A673 (cell line): ENCODE results near the gene CCDC197. TPM values are rescaled to one million over a fixed set of nuclear protein-coding genes. Genes with fewer than 3 reads are reported as not detected.

Experiments
- BruUV-seq: library from RNA; stranded (reverse); fragments of 400-500 nt; replicated peaks from 2 replicates; lab custom pipeline; 2021; lab: Mats Ljungman, UMichigan
- CTCF ChIA-PET: fragments of 300-600 bp; sonication (Branson Sonifier 250); formaldehyde crosslinking; loops from one replicate; lab custom pipeline; 2022; ENCODE audit warnings: antibody characterized with exemption; lab: Charles Lee
- POLR2A ChIA-PET: fragments of 300-600 bp; sonication (Branson Sonifier 250); formaldehyde crosslinking; loops from one replicate; lab custom pipeline; 2022; ENCODE audit warnings: antibody characterized with exemption; ENCODE audit not compliant: low non-redundant PET; lab: Charles Lee
- DNase-seq: peaks from one replicate; pipeline ENCODE4 v3.0.0-alpha.2; 2015; ENCODE audit warnings: low spot score
- H3K27ac ChIP-seq: fragments of 200-600 bp; sonication (generic); 2 replicates; pipeline ENCODE4 v1.5.1; 2016; ENCODE audit warnings: mixed run types, low read depth, mild to moderate bottlenecking, mixed read lengths, antibody characterized with exemption, low read length; ENCODE audit not compliant: poor library complexity, severe bottlenecking
- H3K27me3 ChIP-seq: fragments of 200-600 bp; sonication (generic); replicated peaks from 2 replicates; pipeline ENCODE4 v1.6.1; 2017; ENCODE audit warnings: mixed run types, low read depth, mild to moderate bottlenecking, mixed read lengths, antibody characterized with exemption, low read length; ENCODE audit not compliant: insufficient read depth, poor library complexity
- H3K36me3 ChIP-seq: fragments of 200-600 bp; sonication (generic); 2 replicates; pipeline ENCODE4 v1.6.1; 2016; ENCODE audit warnings: mixed run types, mild to moderate bottlenecking, mixed read lengths, antibody characterized with exemption, low read length; ENCODE audit not compliant: insufficient read depth, poor library complexity, severe bottlenecking
- H3K4me1 ChIP-seq: fragments of 200-600 bp; sonication (generic); 2 replicates; pipeline ENCODE4 v1.6.1; 2017; ENCODE audit warnings: mixed run types, mild to moderate bottlenecking, mixed read lengths, antibody characterized with exemption, low read length; ENCODE audit not compliant: insufficient read depth, poor library complexity, severe bottlenecking
- H3K4me3 ChIP-seq: fragments of 200-600 bp; sonication (generic); 2 replicates; pipeline ENCODE4 v1.5.1; 2016; ENCODE audit warnings: low read depth, mixed run types, mild to moderate bottlenecking, mixed read lengths, low read length; ENCODE audit not compliant: poor library complexity, severe bottlenecking
- H3K9me3 ChIP-seq: fragments of 200-600 bp; sonication (generic); 2 replicates; pipeline ENCODE4 v1.6.1; 2016; ENCODE audit warnings: mixed run types, low read depth, mild to moderate bottlenecking, mixed read lengths, antibody characterized with exemption, low read length; ENCODE audit not compliant: poor library complexity, severe bottlenecking
- CTCF ChIP-seq: fragments of 300-800, 200-600 bp; sonication (generic); conservative IDR thresholded peaks from 2 replicates; pipeline ENCODE4 v1.5.1; 2017; ENCODE audit warnings: low read depth, mild to moderate bottlenecking, antibody characterized with exemption, low read length, moderate library complexity, mixed read lengths
- EZH2 ChIP-seq: fragments of 200-600 bp; sonication (generic); IDR thresholded peaks from 2 replicates; pipeline ENCODE4 v1.6.1; 2017; ENCODE audit warnings: borderline replicate concordance, low read depth, mild to moderate bottlenecking, mixed read lengths, antibody characterized with exemption, low read length; ENCODE audit not compliant: poor library complexity, severe bottlenecking
- intact Hi-C: fragments of 100-400 bp; cut with micrococcal nuclease; formaldehyde crosslinking; loops from one replicate; pipeline ENCODE4 v1.10.0; 2022; ENCODE audit not compliant: unreplicated experiment
- total RNA-seq: library from RNA; stranded (reverse); gene quantifications from 2 replicates; pipeline ENCODE4 v1.2.3, GENCODE V29; 2021

Gene CCDC197
- total RNA-seq, 1 experiment from 2014 or later: not detected

GRCh38 chr14:93977790-93978581 lies 19.1 kb upstream of the CCDC197 start:
- TF ChIP-seq EZH2: no peak
- TF ChIP-seq CTCF: no peak
- intact Hi-C loops: no loop called here
- H3K4me3 ChIP-seq: no peak overlapping the region
- no peak for DNase-seq
- H3K27ac ChIP-seq: no peak overlapping the region
- no peaks in the 10 kb centered on the region for H3K27me3 ChIP-seq
- H3K4me1 ChIP-seq: no peaks in the 10 kb centered on the region
- no TSS peak for BruUV-seq
- no peaks in the 10 kb centered on the region for H3K9me3 ChIP-seq
- ChIA-PET POLR2A (no interaction called here), CTCF (no interaction called here)
- no peaks in the 10 kb centered on the region for H3K36me3 ChIP-seq

- H3K27ac ChIP-seq: no peak overlapping the region
- ChIA-PET POLR2A (no interaction called here), CTCF (no interaction called here)
- H3K9me3 ChIP-seq: no peaks in the 10 kb centered on the region
- no peaks in the 10 kb centered on the region for H3K4me1 ChIP-seq
- TF ChIP-seq EZH2 (no peak), CTCF (no peak)
- intact Hi-C loops: no loop called here
- no peak for DNase-seq
- no peaks in the 10 kb centered on the region for H3K36me3 ChIP-seq
- no peaks in the 10 kb centered on the region for H3K27me3 ChIP-seq
- no TSS peak for BruUV-seq
- no peak overlapping the region for H3K4me3 ChIP-seq
Observed at GRCh38 chr14:93978735-93979134, 18.4 kb upstream of the CCDC197 start.

GRCh38 chr14:93980456-93981201 lies 16.5 kb upstream of the CCDC197 start:
- TF ChIP-seq CTCF (no peak), EZH2 (no peak)
- POLR2A ChIA-PET: no interaction called here
- no TSS peak for BruUV-seq

More at GRCh38 chr14:93980456-93981201, 16.5 kb upstream of the CCDC197 start:
- Histone ChIP-seq H3K4me1 (no peaks in the 10 kb centered on the region), H3K27me3 (no peaks in the 10 kb centered on the region), H3K9me3 (no peaks in the 10 kb centered on the region), H3K27ac (no peak overlapping the region), H3K36me3 (no peaks in the 10 kb centered on the region), H3K4me3 (no peak overlapping the region)
- CTCF ChIA-PET: no interaction called here
- DNase-seq: no peak
- intact Hi-C loops: no loop called here
